ENCODE measurements around the gene RAPSN. TPM values are rescaled to one million over a fixed set of nuclear protein-coding genes. Genes with fewer than 3 reads are reported as not detected.

RAPSN gene
- total and polyA plus RNA-seq, 2 experiments from 2014 or later = 0.17 to 0.23 TPM

- Histone ChIP-seq H3F3A (replicated peaks; ENCODE audit: low read depth) (peaks cover 19% of the 10 kb centered on the region; the same call in 1 of the 2 replicates), H3K4me3 (no peak overlapping the region), H3K4me2 (0 out of 2 replicates have a peak overlapping the region, but pooled peaks have one; percentile 1), H4K20me1 (replicated peaks; ENCODE audit: insufficient read depth) (peaks cover 51% of the 10 kb centered on the region), H3K36me3 (ENCODE audit: insufficient read depth) (peaks cover 45% of the 10 kb centered on the region), H2AFZ (no peak overlapping the region), H3K9me2 (ENCODE audit: insufficient read depth) (no peaks in the 10 kb centered on the region), H3K27me3 (ENCODE audit: insufficient read depth) (no peaks in the 10 kb centered on the region), H3K27ac (ENCODE audit: low read depth) (peak overlapping the region; percentile 46), H3K79me2 (replicated peaks; ENCODE audit: insufficient read depth) (peaks cover 73% of the 10 kb centered on the region), H3K4me1 (ENCODE audit: insufficient read depth) (peaks cover 37% of the 10 kb centered on the region)
- Mint-ChIP-seq H3K4me3 (peak overlapping the region; percentile 5; the same call in 1 of the 3 replicates), H3K27ac (no peak overlapping the region; the same call in 1 of the 2 replicates), H3K9me3 (no peaks in the 10 kb centered on the region), H3K4me1 (peaks cover 53% of the 10 kb centered on the region), H3K36me3 (ENCODE audit: low read depth) (peaks cover 64% of the 10 kb centered on the region), H3K27me3 (ENCODE audit: insufficient read depth, low read depth, poor library complexity) (peaks cover 16% of the 10 kb centered on the region)
- TF ChIP-seq JUNB (IDR thresholded peaks at IDR 0.05; ENCODE audit: unreplicated experiment) (no peak), EZH2phosphoT487 (IDR thresholded peaks at IDR 0.05; ENCODE audit: unreplicated experiment) (no peak), ZNF331 (CRISPR knock-in tag; IDR thresholded peaks at IDR 0.05; ENCODE audit: low read depth) (no peak), ETS1 (IDR thresholded peaks at IDR 0.05) (no peak), NANOG (IDR thresholded peaks at IDR 0.05; ENCODE audit: borderline replicate concordance) (no peak), ZNF462 (CRISPR knock-in tag; IDR thresholded peaks at IDR 0.05) (no peak), CTCF (conservative IDR thresholded peaks at IDR 0.05; ENCODE audit: low read depth in 2 of 2) (no peak), POLR2AphosphoS5 (IDR thresholded peaks at IDR 0.05; ENCODE audit: low read depth) (no peak), EZH2 (IDR thresholded peaks at IDR 0.05; ENCODE audit: low read depth, unreplicated experiment) (no peak), ZNF114 (CRISPR knock-in tag; IDR thresholded peaks at IDR 0.05) (no peak), STAT1 (IDR thresholded peaks at IDR 0.05; ENCODE audit: unreplicated experiment) (no peak), CREB1 (CRISPR knock-in tag; IDR thresholded peaks at IDR 0.05; ENCODE audit: low read depth) (no peak), REST (IDR thresholded peaks at IDR 0.05; ENCODE audit: unreplicated experiment) (no peak)
- DNase-seq (ENCODE audit: low spot score) (no peak), ATAC-seq (no peak)
These were observed 19.8 kb upstream of the RAPSN start for GRCh38 chr11:47468598-47469214.
